GM10266 (cell line): Measurements from ENCODE around the gene ME2.

Experiments
- DNase-seq: peaks from one replicate; pipeline ENCODE4 v3.0.0; 2012; ENCODE audit errors: extremely low spot score
- CTCF ChIP-seq: IDR thresholded peaks from 2 replicates; pipeline ENCODE4 v1.5.1; 2012; ENCODE audit warnings: mild to moderate bottlenecking, low read depth; ENCODE audit not compliant: control insufficient read depth, insufficient read depth; ENCODE audit errors: missing control alignments

ME2 gene

GRCh38 chr18:50973367-50974126 lies 94.6 kb downstream of the ME2 start:
- DNase-seq = no peak
- TF ChIP-seq CTCF = no peak

GRCh38 chr18:50977037-50977760 lies 98.3 kb downstream of the ME2 start:
- DNase-seq = no peak
- no peak for TF ChIP-seq CTCF

GRCh38 chr18:50981381-50981780 lies 102.5 kb downstream of the ME2 start:
- no peak for TF ChIP-seq CTCF
- no peak for DNase-seq

- no peak for TF ChIP-seq CTCF
- no peak for DNase-seq
Observed at GRCh38 chr18:50982086-50982801, 103.3 kb downstream of the ME2 start.

DNA sequence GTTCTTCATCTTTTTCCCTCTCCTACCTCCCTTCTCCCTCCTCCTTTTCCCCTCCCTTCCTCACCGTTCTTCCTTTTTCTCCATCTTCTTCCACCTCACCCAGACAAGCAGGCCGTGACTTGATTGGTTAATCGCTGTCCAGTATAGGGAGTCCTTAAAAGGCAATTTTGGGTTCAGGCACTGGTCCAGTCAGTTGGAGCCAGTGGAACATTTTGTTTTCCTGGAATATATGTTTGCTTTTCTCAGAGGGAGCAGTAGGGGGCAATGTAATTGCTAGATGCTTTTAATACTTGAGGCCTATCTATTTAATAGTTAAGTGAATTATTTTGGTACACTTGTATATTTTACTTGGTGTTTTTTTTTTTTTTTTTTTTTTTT lies 103.9 kb downstream of the ME2 start:
- DNase-seq = no peak
- TF ChIP-seq CTCF = no peak

DNA sequence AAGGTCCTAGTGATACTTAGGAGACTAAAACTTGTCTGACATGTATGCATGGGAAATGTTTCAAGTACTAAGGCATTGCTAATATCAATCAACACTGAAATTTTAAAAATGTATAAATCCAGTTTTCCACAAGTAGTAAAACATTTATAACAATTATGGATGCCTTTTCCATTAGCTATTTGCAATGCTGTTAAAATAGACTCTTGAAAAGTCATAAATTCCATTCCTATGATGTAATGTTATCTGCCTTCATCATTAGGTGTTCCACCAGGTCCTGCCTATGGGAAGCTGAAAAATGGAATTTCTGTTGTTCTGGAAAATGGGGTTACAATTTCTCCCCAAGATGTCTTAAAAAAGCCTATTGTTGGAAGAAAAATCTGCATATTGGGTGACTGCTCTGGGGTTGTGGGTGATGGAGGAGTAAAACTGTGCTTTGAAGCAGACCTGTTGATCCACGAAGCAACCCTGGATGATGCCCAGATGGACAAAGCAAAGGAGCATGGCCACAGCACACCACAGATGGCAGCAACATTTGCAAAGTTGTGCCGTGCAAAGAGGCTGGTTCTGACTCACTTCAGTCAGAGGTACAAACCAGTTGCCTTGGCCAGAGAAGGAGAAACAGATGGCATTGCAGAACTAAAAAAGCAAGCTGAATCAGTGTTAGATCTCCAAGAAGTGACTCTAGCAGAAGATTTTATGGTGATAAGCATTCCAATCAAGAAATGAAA lies 107.6 kb downstream of the ME2 start:
- no peak for TF ChIP-seq CTCF
- DNase-seq = no peak
